Fibroblast of lung (primary cell): ENCODE results near the gene ITPK1. TPM values are rescaled to one million over a fixed set of nuclear protein-coding genes. Genes with fewer than 3 reads are reported as not detected.

ENCODE experiments used
- DNase-seq, 2 donors: peaks; one replicate each; pipeline versions ENCODE4 v3.0.0 to v3.0.0-alpha.2; 2010; ENCODE audit warnings: low read depth in 2 of 2
- H2AFZ ChIP-seq: 2 replicates; pipeline ENCODE4 v1.5.1; 2012; ENCODE audit warnings: low read length, control low read depth, inconsistent platforms
- H3K27ac ChIP-seq: 2 replicates; pipeline ENCODE4 v1.5.1; 2011; ENCODE audit warnings: low read length, control low read depth; ENCODE audit not compliant: insufficient read depth
- H3K27me3 ChIP-seq: 2 replicates; pipeline ENCODE4 v1.5.1; 2011; ENCODE audit warnings: mild to moderate bottlenecking, low read length; ENCODE audit not compliant: control insufficient read depth, insufficient read depth
- H3K36me3 ChIP-seq: 2 replicates; pipeline ENCODE4 v1.5.1; 2011; ENCODE audit warnings: low read length; ENCODE audit not compliant: control insufficient read depth, insufficient read depth
- H3K4me1 ChIP-seq: 2 replicates; pipeline ENCODE4 v1.5.1; 2011; ENCODE audit warnings: low read length; ENCODE audit not compliant: control insufficient read depth, insufficient read depth; ENCODE audit errors: extremely low read depth
- H3K4me2 ChIP-seq: 2 replicates; pipeline ENCODE4 v1.5.1; 2011; ENCODE audit warnings: low read length, control low read depth; ENCODE audit not compliant: insufficient read depth; ENCODE audit errors: extremely low read depth
- H3K4me3 ChIP-seq, 4 experiments: fragments of 200-600 bp in 1 of 4; sonication (generic) in 1 of 4; replicated peaks in 1 of 4; 2 replicates each; pipeline ENCODE4 v1.5.1; 2011 to 2016; ENCODE audit warnings: low read length in 4 of 4, low read depth in 3 of 4, mild to moderate bottlenecking in 3 of 4, control low read depth in 2 of 4, inconsistent platforms in 1 of 4, mixed read lengths in 1 of 4; ENCODE audit not compliant: insufficient read depth in 1 of 4; ENCODE audit errors: control extremely low read depth in 1 of 4
- H3K79me2 ChIP-seq: 2 replicates; pipeline ENCODE4 v1.5.1; 2012; ENCODE audit warnings: mild to moderate bottlenecking, low read length, inconsistent platforms; ENCODE audit not compliant: control insufficient read depth, insufficient read depth
- H3K9ac ChIP-seq: 2 replicates; pipeline ENCODE4 v1.5.1; 2011; ENCODE audit warnings: mild to moderate bottlenecking, low read length, control low read depth; ENCODE audit not compliant: insufficient read depth
- H3K9me3 ChIP-seq: 2 replicates; pipeline ENCODE4 v1.5.1; 2012; ENCODE audit warnings: low read depth, low read length; ENCODE audit not compliant: control insufficient read depth, insufficient read depth
- H4K20me1 ChIP-seq: 2 replicates; pipeline ENCODE4 v1.5.1; 2011; ENCODE audit warnings: low read length; ENCODE audit not compliant: control insufficient read depth, insufficient read depth; ENCODE audit errors: extremely low read depth
- CTCF ChIP-seq, 2 donors: IDR thresholded peaks in 1 of 2; conservative IDR thresholded peaks in 1 of 2; 1 replicate in 1 of 2; 2 replicates in 1 of 2; pipeline ENCODE4 v1.5.1; 2011 to 2012; ENCODE audit warnings: low read length in 2 of 2, control low read depth in 1 of 2, inconsistent platforms in 1 of 2, low read depth in 1 of 2, mild to moderate bottlenecking in 1 of 2
- EZH2 ChIP-seq: IDR thresholded peaks from 2 replicates; pipeline ENCODE4 v1.5.1; 2012; ENCODE audit warnings: low read length, control low read depth, mild to moderate bottlenecking; ENCODE audit errors: missing control alignments
- polyA plus RNA-seq, 2 donors: library from polyadenylated mRNA; depleted of rRNA in 1 of 2; stranded (reverse) in 1 of 2; unstranded in 1 of 2; fragments of >200 nt; gene quantifications; 2 replicates each; pipeline ENCODE4 v1.2.1, GENCODE V29; 2011 to 2012; ENCODE audit warnings: missing spikeins in 1 of 2
- total RNA-seq: library from RNA; depleted of rRNA; stranded (reverse); fragments of >200 nt; gene quantifications from 2 replicates; pipeline ENCODE4 v1.2.1, GENCODE V29; 2014

ITPK1 gene
- total and polyA plus RNA-seq, 2 donors (not counting 1 experiment from before 2014, with no cell fraction given): 9.2 to 23.1 TPM

- Histone ChIP-seq H3K4me1 (peaks cover 13% of the 10 kb centered on the region), H4K20me1 (no peaks in the 10 kb centered on the region), H3K4me3 (no peak overlapping the region), H3K79me2 (no peaks in the 10 kb centered on the region), H3K4me2 (no peak overlapping the region), H3K36me3 (no peaks in the 10 kb centered on the region), H3K27ac (no peak overlapping the region), H3K9me3 (no peaks in the 10 kb centered on the region), H3K27me3 (no peaks in the 10 kb centered on the region), H2AFZ (no peak overlapping the region), H3K9ac (no peak overlapping the region)
- DNase-seq: no peak
- TF ChIP-seq CTCF (conservative IDR thresholded peaks at IDR 0.05 in 1 of 2, IDR thresholded peaks at IDR 0.05 in 1 of 2; ENCODE audit: low read depth in 1 of 2, low read length in 2 of 2) (no peak), EZH2 (no peak)
Observed at GRCh38 chr14:93009471-93010129, 106.1 kb downstream of the ITPK1 start.

- H3K4me1 ChIP-seq: peaks cover 10% of the 10 kb centered on the region
Observed at GRCh38 chr14:93008381-93008780, 107.3 kb downstream of the ITPK1 start.

More at GRCh38 chr14:93008381-93008780, 107.3 kb downstream of the ITPK1 start:
- H3K79me2 ChIP-seq: no peaks in the 10 kb centered on the region
- no peaks in the 10 kb centered on the region for H3K36me3 ChIP-seq
- H3K27ac ChIP-seq: no peak overlapping the region
- no peak overlapping the region for H3K4me3 ChIP-seq
- H3K4me2 ChIP-seq: no peak overlapping the region
- peak; percentile 41 to 64 for DNase-seq
- no peaks in the 10 kb centered on the region for H3K27me3 ChIP-seq
- TF ChIP-seq EZH2: no peak
- TF ChIP-seq CTCF (conservative IDR thresholded peaks at IDR 0.05 in 1 of 2, IDR thresholded peaks at IDR 0.05 in 1 of 2; ENCODE audit: low read depth in 1 of 2, low read length in 2 of 2): no peak
- H3K9me3 ChIP-seq: no peaks in the 10 kb centered on the region
- H4K20me1 ChIP-seq: no peaks in the 10 kb centered on the region
- no peak overlapping the region for H2AFZ ChIP-seq
- H3K9ac ChIP-seq: no peak overlapping the region
